Erythroblast (primary cell): ENCODE measurements around the gene KLC1.

ENCODE experiments used
- GATA1 ChIP-seq: IDR thresholded peaks from 2 replicates; pipeline ENCODE4 v1.6.1; 2011; ENCODE audit warnings: low read depth, mild to moderate bottlenecking, control low read depth, low read length, moderate library complexity
- POLR2A ChIP-seq: IDR thresholded peaks from 2 replicates; pipeline ENCODE4 v1.6.1; 2011; ENCODE audit warnings: mild to moderate bottlenecking, low read length

- TF ChIP-seq POLR2A (no peak), GATA1 (no peak)
Observed at GRCh38 chr14:103686831-103687485, 57.9 kb downstream of the KLC1 start.
